GM19467 (cell line): ENCODE data around the gene JAG1.

Source experiments
- ATAC-seq: cut with Tn5 transposase; IDR thresholded peaks from one replicate; pipeline ENCODE4 v1.9.1; 2021; ENCODE audit warnings: mild to moderate bottlenecking, moderate library complexity; ENCODE audit not compliant: unreplicated experiment

The JAG1 gene

DNA sequence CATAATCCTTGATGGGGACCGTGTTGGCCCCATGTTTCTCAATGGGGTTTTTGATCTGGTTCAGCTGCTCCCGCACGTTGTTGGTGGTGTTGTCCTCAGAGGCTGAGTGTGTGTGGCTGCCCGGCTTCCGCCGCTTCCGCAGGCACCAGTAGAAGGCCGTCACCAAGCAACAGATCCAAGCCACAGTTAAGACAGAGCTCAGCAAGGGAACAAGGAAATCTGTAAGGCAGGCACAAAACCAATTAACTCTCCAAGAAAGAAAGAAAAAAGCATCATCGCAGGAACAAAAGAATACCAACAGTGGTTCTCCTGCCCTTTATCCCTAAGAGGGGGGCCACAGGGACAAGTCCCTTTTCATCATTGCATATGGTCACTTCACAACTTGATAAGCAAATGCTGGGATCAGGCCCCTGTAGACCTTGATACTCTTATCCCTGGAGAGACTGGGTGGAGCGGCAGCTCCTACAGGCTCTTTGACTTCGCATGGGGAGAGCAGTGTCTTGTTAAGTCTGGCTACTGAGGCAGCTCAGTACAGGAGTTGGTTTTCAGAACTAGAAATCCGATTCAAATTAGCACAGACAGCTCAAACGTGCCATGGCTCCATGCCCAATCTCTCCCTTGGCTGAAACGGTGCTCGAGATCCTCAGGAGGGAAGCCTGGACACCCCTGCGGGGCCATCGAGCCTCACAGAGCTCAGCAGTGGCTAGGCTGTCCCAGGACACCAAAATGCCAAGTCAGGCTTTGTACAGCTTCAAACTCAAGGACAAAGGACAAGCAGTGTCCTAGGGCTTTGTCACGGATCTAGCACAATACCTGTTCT is 33.9 kb downstream of the JAG1 start:
- no peak for ATAC-seq

GRCh38 chr20:10639077-10639736 is 34.6 kb downstream of the JAG1 start:
- no peak for ATAC-seq

GRCh38 chr20:10637563-10637962 is 36.2 kb downstream of the JAG1 start:
- no peak for ATAC-seq

DNA sequence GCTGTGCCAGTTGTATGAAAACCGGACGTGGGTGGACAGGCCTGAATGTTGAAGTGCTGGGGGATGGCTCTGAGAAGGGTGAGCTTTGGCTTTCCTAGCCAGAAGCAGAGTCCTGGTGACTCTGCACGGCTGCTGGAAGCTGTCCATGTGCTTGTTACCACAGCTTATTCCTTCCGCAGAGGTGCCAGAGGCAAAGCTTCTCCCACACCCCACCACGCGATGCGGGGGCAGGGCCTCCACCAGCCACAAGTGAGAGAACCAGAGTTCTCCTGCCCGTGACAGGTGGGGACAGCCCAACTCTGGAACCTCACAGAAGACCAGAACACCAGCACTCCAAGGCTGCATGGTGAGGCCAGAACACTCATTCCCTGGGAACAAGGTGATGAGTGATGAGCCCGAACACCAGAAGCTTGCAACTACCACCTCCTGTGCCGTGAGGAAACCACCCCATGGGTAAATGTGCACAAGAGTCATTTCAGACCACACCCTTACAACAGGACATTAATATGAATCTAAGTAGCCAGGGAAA is 36.7 kb downstream of the JAG1 start:
- no peak for ATAC-seq

DNA sequence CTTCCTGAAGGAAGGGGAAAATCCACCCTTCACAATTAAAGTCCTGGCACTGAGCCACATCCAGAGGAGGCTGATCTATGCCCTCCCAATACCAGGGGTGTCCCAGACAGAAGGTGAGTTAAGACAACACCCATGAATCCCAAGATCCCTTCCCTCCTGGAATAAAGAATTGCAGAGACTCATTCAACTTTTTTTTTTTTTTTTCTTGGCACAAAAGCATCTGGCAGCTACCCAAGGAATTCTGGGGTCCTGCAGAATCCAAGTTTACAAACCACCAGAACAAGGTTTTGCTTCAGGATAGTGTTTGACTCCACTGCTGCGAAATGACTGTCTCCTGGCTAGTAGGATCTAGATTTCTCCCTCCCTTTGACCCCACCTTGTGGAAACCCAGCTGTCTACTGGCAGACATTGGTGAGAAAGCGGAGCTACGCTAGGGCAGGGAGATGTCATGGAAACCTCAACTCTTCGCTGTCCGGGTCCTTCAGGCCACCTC is 37.4 kb downstream of the JAG1 start:
- ATAC-seq, result no peak

DNA sequence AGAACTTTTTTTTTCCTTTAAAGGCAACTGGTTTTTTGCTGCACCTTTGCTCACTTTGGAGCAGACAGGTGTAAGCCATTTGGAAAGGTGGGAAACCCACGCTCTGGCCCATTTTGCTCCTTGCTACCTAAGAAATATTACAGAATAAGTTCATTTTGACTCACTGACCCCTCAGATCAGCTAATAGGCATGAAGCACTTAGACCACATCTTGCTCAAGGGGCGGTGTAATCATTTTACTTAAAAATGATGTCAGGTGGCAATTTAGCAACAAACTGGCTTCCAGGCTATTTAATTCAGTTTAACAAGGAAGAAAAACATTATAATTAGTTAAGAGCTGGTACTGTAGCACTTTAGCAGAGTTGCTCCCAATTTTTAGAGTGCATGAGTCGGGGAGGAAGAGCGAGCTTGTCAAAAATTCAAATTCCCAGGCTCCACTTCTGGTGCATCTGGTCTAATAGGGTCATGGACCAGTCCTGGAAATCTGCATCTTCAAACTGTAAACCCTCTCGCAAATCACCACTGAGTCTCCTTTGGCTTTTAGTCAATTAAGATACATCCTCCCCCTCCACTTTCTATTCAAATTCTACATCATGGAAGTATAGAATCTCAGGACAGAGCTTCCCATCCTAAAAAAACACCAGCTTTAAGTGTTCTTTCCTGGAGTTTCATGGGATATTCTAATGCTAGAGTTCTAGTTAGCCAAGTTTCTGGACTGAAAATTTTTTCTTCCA is 38.2 kb downstream of the JAG1 start:
- ATAC-seq, result no peak

GRCh38 chr20:10634683-10635411 is 39.0 kb downstream of the JAG1 start:
- ATAC-seq, result no peak

- no peak for ATAC-seq
These were observed 39.6 kb downstream of the JAG1 start for GRCh38 chr20:10634211-10634610.

DNA sequence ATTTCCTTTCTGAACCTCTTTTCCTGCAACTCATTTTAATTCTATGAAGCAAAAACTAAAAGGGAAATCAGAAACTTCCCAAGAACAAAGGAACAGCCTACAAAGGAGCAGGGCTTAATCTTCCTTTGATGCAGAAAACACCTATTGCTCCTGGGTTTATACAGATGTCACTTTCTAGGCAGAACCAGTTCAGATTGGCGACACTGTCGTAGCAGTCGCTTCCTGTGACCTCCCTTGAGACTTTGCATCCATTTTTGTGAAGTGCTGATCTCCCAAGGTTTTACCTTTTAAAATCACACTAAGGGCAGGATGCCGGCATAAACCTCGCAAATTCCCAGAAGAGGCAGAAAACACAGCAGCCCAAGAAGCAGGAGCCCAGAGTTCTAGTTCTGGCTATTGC is 40.1 kb downstream of the JAG1 start:
- ATAC-seq, result no peak

- ATAC-seq, result no peak
These were observed 40.9 kb downstream of the JAG1 start for GRCh38 chr20:10632721-10633509.

DNA sequence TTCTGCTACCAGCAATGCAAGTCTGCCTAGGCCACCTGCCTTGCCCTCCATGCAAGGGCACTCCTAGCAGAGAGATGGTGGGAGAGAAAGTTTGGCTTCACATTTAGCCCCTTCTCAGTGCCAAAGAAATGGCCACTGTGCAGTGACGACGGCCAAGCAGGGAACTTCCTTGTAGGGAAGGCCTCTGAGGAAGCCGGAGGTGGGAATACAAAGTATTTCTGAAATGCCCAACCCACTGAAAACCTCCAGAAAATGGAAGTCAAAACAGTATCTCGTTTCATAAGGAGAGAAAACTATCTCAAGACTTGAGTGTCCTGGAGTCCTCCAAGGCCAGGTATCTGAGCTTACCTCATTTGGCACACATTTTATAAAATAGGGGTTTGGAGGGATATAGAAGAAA is 42.7 kb downstream of the JAG1 start:
- ATAC-seq, result no peak

DNA sequence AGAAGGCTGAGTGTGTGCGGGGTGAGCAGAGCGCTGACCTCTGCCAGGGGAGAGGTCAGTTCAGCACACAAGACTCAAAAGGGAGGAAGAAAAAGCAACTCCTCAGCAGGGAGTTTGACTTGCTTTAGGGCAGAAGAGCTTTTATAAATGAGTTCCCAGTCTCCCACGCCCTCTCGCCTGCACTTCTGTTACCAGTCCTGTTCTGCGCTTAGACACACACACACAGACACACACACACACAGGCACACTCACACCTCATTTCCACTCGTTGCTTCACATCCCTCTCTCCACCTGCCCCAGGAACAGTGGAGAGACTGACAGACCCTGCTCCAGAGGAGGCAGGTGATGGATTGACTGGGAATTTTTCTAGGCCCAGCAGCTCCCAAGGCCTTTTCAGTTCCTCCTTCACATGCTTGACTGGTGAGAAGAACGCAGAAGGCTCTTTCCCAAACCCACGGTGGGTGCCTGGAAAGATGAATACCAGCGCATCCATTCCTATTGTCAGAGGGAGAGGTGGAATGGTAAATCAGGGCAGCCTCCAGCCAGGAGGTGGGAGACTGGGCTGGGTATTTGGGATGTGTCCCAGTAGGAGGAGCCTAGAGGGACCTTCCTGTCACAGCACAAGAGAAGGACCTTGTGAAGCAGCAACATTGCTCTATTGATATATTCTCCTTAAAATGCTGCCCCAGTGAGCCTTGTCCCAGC is 43.7 kb downstream of the JAG1 start:
- ATAC-seq, result no peak

DNA sequence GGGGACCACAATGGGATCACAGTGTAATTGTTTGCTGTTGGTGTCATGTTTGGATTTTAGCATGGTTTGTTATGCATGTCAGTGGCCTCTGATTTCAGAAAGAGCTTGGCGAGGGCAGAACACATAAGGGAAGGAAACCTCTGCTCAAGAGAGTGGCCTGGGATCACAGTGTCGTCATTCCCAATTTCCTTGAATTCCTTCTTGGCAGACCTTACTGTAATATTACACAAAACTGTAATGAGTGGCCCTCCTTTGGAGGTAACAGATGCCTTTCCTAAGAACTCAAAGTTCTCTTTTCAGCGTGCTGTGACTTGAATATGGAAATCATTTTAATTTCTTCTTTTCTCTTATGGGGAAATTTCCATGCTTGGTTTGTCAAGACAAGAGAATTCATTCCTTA is 46.9 kb downstream of the JAG1 start:
- ATAC-seq, result no peak

- ATAC-seq, result no peak
These were observed 48.2 kb downstream of the JAG1 start for GRCh38 chr20:10625641-10626040.

GRCh38 chr20:10622657-10623418 is 51.0 kb downstream of the JAG1 start:
- ATAC-seq, result no peak

- ATAC-seq, result no peak
These were observed 52.6 kb downstream of the JAG1 start for GRCh38 chr20:10621149-10621548.

DNA sequence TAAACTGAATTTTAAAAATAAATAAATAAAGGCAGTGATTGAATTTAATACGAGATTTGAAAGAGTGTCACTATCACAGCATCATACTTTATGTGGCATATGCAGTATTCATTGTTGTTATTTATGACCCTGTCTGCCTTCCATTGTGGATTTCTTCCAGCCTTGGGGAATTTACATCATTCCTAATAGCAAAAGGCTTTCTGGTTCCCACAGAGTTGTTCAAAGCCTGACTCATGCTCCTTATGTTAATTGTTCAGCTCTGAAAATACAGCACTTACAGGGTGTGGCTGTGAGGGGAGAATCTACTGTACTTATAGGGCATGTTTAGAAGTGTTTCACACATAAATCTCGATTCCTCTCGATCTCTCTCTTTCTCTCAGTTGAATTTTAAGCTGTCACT is 54.4 kb downstream of the JAG1 start:
- ATAC-seq, result no peak

- ATAC-seq, result no peak
These were observed 55.1 kb downstream of the JAG1 start for GRCh38 chr20:10618611-10619245.
